GM21717 (cell line): ENCODE data around the gene IGLON5.

ENCODE experiments used
- ATAC-seq: cut with Tn5 transposase; IDR thresholded peaks from one replicate; pipeline ENCODE4 v1.9.1; 2021; ENCODE audit warnings: mild to moderate bottlenecking, moderate library complexity; ENCODE audit not compliant: unreplicated experiment

The IGLON5 gene

GRCh38 chr19:51337861-51338562 lies 26.6 kb downstream of the IGLON5 start:
- no peak for ATAC-seq

DNA sequence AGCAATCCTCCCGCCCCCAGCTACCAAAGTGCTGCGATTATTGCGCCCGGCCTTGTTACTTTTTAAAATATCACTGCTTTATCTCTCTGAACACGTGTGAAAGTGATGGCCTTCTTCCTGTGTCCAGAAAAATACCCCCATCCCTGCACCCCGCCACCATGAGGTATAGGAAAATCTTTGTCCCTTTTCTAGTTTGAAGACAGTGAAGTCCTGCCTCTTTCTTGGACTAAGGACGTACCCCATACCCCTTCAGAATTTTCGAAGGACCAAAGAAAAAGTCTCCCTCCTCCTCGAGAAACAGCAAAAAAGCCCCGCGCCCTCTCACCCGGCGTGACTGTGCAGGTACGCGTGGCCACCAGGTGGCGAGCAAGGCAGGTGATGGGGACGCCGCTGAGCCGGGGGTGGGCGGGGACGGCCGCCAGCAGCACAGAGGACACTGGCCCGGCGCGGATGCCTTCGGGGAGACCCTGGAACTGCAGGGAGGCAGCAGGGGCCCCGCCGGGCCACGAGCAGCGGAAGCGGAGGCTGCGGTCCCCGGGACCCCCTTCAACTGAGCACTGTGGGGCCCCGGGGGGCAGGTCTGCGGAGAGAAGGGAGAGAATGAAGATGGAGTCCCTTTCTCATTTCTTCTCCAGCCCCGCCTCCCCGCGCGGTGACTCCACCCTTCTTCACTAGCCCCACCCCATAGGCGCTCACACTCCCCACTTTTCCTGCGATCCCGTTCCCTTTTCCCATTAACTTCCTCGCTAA lies 27.3 kb downstream of the IGLON5 start:
- peak; percentile 57 for ATAC-seq

- no peak for ATAC-seq
Observed at GRCh38 chr19:51339313-51339686, 27.9 kb downstream of the IGLON5 start.

DNA sequence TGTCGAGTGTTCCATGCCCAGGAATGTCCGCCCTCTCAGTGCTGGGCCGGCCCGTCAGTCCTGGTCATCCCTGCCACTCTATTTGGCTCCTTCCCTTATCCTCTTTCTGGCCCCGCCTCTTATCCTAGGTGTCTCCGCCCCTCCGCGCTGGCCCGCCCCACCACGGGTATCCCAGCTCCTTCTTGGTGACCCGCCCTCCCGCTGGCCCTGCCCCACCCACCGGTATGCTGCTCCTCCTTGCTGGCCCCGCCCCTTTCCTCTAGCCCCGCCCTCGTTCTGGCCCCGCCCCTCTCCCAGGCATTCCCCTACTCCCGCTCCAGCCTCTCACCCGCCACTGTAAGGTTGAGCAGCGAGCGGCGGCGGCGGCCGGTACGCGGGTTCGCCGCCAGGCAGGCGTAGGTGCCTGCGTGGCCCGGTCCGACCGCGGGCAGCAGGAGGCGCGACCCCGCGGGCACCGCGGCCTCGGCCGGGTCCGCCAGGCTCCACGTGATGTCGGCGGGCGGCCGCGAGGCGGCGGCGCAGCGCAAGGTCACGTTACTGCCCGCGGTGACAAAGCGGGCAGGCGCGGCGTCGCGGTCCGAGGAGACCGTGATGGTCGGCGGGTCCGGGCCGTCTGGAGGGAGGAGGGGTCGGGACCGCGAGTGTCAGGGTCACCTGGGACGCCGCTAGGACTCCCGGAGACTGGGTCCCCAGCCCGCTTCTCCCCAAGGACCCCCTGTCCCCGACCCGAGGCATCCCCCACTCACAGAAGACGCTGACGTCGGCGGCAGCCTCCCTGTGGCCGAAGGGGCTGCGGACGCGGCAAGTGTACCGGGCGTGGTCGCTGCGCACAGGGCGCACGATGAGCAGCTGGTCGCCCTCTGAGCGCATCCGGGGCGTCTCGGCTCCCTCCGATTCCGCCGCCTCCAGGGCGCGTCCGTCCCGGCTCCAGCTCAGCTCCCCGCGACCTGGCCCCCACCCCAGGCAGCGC lies 28.5 kb downstream of the IGLON5 start:
- peak; percentile 38 for ATAC-seq

GRCh38 chr19:51341066-51341465 lies 29.6 kb downstream of the IGLON5 start:
- ATAC-seq, result no peak

- no peak for ATAC-seq
Observed at GRCh38 chr19:51341976-51342580, 30.6 kb downstream of the IGLON5 start, which contains the start of gene VSIG10L. VSIG10L (minus strand) TSS chr19:51342139; CDS start chr19:51342124, 15 bp downstream.

DNA sequence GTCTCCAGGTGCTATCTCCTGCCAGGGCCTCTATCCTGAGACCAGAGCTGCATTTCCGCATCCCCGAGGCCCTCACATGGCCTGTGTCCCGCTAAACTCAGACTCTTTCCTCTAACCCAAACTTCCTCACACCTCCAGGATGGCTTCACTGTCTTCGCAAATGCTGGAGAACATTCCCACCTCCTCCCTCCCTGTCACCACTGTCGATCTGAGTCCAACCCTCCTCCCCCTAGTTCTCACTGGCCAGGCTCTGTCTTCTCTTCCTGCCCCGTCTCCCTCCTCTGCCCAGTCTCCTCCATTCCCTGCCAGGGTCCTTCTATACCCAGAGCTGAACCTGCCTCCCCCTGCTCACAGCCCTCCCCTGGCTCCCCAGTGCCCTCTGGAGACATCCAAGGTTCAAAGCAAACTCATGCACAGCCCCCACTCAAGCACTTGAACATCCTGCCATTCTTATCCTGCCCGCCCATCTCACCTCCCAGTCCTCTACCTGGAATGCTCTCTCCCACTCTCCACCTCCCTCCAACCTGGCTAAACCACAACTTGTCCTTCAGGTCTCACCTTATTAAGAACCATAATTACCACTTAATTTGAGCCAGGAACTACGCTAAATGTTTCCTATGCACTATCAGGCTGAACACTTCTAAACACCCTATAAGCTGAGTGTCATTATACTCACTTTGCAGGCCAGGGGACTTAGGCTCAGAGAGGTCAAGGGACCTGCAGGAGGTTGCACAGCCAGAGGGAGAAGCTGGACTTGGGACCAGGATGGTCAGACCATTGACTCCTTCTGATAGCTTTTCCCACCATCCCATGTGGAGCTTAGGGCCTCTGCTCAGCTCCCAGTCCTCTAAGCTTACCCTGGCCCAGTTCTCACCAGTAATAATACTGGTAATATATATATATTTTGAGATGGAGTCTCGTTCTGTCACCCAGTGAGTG lies 31.5 kb downstream of the IGLON5 start:
- no peak for ATAC-seq

GRCh38 chr19:51345076-51345620 lies 33.7 kb downstream of the IGLON5 start:
- ATAC-seq, result no peak

DNA sequence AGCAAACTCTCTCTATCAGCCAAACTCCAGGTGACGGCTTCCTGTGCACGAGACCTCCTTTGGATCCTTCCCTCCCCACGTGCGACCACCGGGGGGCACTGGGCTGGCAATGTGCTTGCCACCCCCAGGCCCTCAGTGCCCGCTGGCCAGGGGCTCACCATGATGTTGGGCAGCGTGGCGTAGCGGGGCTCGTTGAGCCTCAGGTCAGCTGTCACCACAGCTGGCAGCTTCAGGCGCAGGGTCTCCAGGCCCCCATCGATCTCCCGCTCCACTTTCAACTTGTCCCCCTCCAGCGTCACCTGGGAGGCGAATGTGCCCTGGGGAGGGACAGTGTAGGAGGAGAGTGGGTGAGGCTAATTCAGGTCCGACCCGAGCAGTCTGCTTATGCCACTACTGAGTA lies 35.3 kb downstream of the IGLON5 start:
- no peak for ATAC-seq

- no peak for ATAC-seq
Observed at GRCh38 chr19:51347209-51347928, 35.9 kb downstream of the IGLON5 start.

DNA sequence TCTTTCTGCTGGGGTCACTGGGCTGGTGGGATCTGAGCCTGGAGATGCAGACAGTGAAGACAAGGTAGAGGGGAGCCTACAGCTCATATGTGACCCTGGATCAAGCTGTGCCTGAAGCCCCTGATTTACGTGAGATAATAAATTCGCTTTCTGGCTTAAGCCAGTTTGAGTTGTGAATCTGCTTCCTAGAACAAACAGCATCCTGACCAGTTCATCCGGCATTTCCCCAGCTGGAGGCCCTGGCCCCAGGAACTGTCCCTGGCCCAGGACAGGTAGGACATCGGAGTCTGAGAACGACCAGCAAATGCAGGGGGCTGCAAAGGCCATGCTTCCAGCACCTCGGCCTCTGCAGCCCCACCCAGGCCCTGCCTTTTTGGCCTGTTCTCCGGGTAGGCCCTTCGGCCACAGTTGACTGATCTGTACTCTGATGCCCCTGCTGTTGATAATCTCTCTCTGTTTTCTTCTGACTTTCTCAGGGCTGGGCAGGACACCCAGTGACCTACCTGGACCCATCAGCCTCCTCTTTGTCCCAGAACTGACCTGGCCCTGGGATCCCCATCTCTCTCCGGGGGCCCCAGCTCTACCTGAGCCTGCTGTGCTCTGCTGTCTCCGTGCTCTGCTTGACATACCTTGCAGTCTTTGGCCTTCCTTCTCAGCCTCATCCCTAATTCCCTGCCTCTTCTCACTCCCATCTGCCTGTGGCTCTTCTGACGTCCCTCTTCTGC lies 40.0 kb downstream of the IGLON5 start:
- ATAC-seq, result no peak

DNA sequence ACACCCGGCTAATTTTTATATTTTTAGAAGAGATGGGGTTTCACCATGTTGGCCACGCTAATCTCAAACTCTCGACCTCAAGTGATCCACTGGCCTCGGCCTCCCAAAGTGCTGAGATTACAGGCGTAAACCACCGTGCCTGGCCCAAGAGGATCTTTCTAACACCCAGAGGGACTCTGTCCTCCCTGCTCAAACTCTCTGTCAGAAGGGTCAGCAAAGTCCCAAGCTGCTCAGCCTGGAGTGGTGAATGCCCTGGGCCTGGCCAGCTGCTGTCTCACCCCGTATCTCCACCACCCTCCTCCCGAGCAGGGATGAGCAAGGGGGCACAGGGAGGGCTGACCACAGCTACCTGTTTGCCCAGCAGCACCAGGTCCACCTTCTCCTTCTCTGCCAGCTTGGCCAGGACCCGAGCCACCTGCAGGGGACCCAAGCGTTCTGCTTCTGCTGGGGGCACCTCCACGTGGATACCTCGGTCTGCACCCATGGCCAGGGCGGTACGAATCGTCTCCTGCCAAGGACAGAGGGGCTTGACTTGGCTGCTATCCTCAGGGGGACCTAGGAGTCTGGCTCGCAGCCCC lies 41.4 kb downstream of the IGLON5 start:
- ATAC-seq, result no peak

DNA sequence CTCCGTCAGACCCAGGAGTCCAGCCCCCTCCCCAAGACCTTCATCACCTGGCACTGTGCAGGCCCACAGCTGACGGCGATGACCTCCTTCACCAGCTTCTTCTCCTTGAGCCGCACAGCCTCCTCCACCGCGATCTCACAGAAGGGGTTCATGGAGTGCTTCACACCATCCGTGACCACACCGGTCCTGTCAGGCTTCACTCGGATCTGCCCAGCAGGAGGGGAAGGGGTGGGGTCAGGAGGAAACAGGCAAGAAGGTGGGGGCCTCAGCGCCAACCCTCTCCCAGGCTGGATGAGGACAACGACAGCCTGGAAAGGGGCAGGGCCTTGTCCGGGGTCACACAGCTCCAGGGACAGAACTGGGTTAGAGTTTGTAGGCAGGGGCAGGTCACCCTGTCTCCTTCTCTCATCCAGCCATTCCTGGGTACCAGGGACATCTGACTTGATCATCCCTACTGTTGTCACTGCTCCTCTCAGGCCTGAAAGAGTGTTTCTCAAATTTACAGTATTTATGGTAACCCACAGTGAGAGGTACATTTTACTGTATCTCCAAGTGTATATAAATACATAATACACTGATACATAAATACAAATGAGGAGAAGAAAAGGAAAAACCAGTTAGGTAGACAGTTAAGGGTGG lies 42.8 kb downstream of the IGLON5 start:
- no peak for ATAC-seq

- no peak for ATAC-seq
Observed at GRCh38 chr19:51354742-51355148, 43.3 kb downstream of the IGLON5 start.

DNA sequence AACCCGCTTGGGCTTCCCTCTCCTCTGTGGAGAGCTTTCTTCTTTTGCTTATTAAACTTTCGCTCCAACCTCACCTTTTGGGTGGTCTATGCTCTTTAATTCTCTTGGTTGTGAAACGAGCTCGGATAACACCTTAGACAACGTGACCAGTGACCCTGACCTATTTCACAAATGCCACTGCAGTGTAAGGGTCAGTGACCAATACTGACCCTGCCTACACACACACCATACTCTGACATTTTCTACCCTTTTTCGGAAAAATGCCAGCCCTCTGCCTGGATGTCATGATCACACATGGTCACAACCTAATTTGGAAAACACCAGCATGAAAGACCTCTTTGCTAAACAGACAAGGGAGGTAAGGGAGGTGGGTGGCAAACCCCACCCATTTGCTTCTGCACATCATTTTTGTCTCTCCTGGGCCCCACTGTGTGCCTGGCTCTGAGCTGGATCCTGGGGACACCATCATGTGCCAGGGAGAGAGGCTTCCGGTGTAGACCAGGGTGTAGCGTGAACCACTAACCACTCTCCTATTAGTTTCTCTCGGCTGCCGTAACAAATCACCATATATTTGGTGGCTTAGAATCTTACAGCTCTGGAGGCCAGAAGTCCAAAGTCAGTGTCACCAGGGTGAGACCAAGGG lies 44.8 kb downstream of the IGLON5 start:
- ATAC-seq, result no peak

DNA sequence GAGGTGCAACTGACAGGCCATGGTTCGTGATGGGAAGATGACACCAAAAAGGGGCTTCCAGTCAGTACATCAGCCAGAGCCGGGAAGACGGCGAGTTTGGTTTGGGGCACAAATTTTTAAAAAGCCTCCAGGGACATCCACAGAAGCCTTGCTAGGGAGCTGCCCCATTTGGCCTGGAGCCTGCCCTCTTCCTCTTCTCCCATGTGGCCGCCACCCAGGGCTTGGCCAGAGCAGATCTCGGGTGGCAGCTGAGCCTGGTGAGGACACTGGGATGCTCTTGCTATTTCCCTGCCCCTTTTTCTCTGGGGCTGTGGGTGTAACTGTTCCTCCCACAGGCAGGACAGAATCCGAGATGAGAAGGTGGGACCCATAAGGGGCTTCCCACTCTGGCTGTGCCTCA lies 46.5 kb downstream of the IGLON5 start:
- ATAC-seq, result no peak

DNA sequence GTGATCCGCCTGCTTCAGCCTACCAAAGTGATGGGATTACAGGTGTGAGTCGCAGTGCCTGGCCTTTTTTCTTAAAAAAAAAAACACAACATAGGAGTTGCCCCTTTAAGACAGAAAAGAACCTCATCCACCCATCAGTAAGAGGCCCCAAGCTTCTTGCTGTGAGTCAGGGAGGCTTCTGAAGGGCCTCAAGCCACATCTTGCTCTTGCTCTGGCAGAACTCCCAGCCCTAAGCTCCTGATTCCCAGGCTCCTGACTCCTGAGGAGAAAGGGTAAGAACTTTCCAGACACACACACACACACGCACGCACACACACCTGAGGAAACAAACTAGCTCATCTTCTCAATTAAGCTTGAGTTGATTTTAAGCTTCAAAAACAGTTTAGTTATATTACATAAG lies 47.9 kb downstream of the IGLON5 start:
- ATAC-seq, result no peak
